KOPT-K1 (cell line): ENCODE data around the gene SSBP3.
"Not testable (repeated sequence)": the region's sequence is repeated elsewhere in the genome, so short reads cannot be mapped to it uniquely, and the experiment has no call there.

ENCODE experiments used
- H3K27ac ChIP-seq: fragments of 200-600 bp; sonication (generic); 2 replicates; pipeline ENCODE4 v1.5.1; 2016; ENCODE audit warnings: antibody characterized with exemption, mild to moderate bottlenecking, low read depth, low read length; ENCODE audit not compliant: poor library complexity, severe bottlenecking
- H3K36me3 ChIP-seq: fragments of 200-600 bp; sonication (generic); 2 replicates; pipeline ENCODE4 v1.5.1; 2017; ENCODE audit warnings: antibody characterized with exemption, mild to moderate bottlenecking, low read length, moderate library complexity; ENCODE audit not compliant: insufficient read depth
- H3K9me3 ChIP-seq: fragments of 200-600 bp; sonication (generic); 2 replicates; pipeline ENCODE4 v1.5.1; 2017; ENCODE audit warnings: antibody characterized with exemption, low read length, mild to moderate bottlenecking; ENCODE audit not compliant: insufficient read depth, poor library complexity, severe bottlenecking

The SSBP3 gene

GRCh38 chr1:54390655-54391054 is 15.5 kb downstream of the SSBP3 start:
- no peak overlapping the region for H3K27ac ChIP-seq
- H3K9me3 ChIP-seq, result no peaks in the 10 kb centered on the region
- H3K36me3 ChIP-seq, result peaks cover 98% of the 10 kb centered on the region

- peaks cover 98% of the 10 kb centered on the region for H3K36me3 ChIP-seq
- not testable (repeated sequence) for H3K9me3 ChIP-seq, H3K27ac ChIP-seq
Measured at GRCh38 chr1:54389608-54390007, 16.6 kb downstream of the SSBP3 start.

GRCh38 chr1:54387419-54387818 is 18.8 kb downstream of the SSBP3 start:
- Histone ChIP-seq H3K9me3 (no peaks in the 10 kb centered on the region), H3K27ac (no peak overlapping the region), H3K36me3 (peaks cover 98% of the 10 kb centered on the region)

GRCh38 chr1:54385727-54386022 is 20.5 kb downstream of the SSBP3 start:
- no peaks in the 10 kb centered on the region for H3K9me3 ChIP-seq
- peaks cover 96% of the 10 kb centered on the region for H3K36me3 ChIP-seq
- no peak overlapping the region for H3K27ac ChIP-seq

- Histone ChIP-seq H3K27ac (no peak overlapping the region), H3K36me3 (peaks cover 96% of the 10 kb centered on the region), H3K9me3 (no peaks in the 10 kb centered on the region)
Measured at GRCh38 chr1:54384918-54385726, 21.1 kb downstream of the SSBP3 start.

GRCh38 chr1:54384471-54384870 is 21.7 kb downstream of the SSBP3 start:
- Histone ChIP-seq H3K9me3 (no peaks in the 10 kb centered on the region), H3K27ac (no peak overlapping the region), H3K36me3 (peaks cover 96% of the 10 kb centered on the region)

- H3K9me3 ChIP-seq, result no peaks in the 10 kb centered on the region
- no peak overlapping the region for H3K27ac ChIP-seq
- peaks cover 93% of the 10 kb centered on the region for H3K36me3 ChIP-seq
Measured at GRCh38 chr1:54381524-54381923, 24.7 kb downstream of the SSBP3 start.

GRCh38 chr1:54380290-54380882 is 25.8 kb downstream of the SSBP3 start:
- Histone ChIP-seq H3K36me3 (peaks cover 88% of the 10 kb centered on the region), H3K9me3 (no peaks in the 10 kb centered on the region), H3K27ac (no peak overlapping the region)

- Histone ChIP-seq H3K9me3 (no peaks in the 10 kb centered on the region), H3K36me3 (peaks cover 88% of the 10 kb centered on the region), H3K27ac (no peak overlapping the region)
Measured at GRCh38 chr1:54379555-54380289, 26.5 kb downstream of the SSBP3 start.

GRCh38 chr1:54378874-54379554 is 27.2 kb downstream of the SSBP3 start:
- H3K27ac ChIP-seq, result no peak overlapping the region
- no peaks in the 10 kb centered on the region for H3K9me3 ChIP-seq
- H3K36me3 ChIP-seq, result peaks cover 81% of the 10 kb centered on the region

GRCh38 chr1:54378157-54378873 is 27.9 kb downstream of the SSBP3 start:
- no peak overlapping the region for H3K27ac ChIP-seq
- H3K36me3 ChIP-seq, result peaks cover 74% of the 10 kb centered on the region
- no peaks in the 10 kb centered on the region for H3K9me3 ChIP-seq

GRCh38 chr1:54377040-54377691 is 29.0 kb downstream of the SSBP3 start:
- Histone ChIP-seq H3K27ac (peak overlapping the region; percentile 23), H3K36me3 (peaks cover 63% of the 10 kb centered on the region), H3K9me3 (no peaks in the 10 kb centered on the region)

- Histone ChIP-seq H3K27ac (peak overlapping the region; percentile 49), H3K36me3 (peaks cover 64% of the 10 kb centered on the region), H3K9me3 (no peaks in the 10 kb centered on the region)
Measured at GRCh38 chr1:54376430-54377039, 29.7 kb downstream of the SSBP3 start.
